Liver (tissue), 9 donors: ENCODE data around the gene PAX8. TPM values are rescaled to one million over a fixed set of nuclear protein-coding genes. Genes with fewer than 3 reads are reported as not detected.

ENCODE experiments used
- DNase-seq: peaks from one replicate; pipeline ENCODE4 v3.0.0-alpha.2; 2017; ENCODE audit warnings: low spot score
- H3K27ac ChIP-seq, 2 donors: one replicate each; pipeline ENCODE4 v1.7.0; 2013; ENCODE audit warnings: inconsistent platforms in 2 of 2, low read length in 2 of 2, control low read depth in 1 of 2, low read depth in 1 of 2, mild to moderate bottlenecking in 1 of 2
- H3K27me3 ChIP-seq, 4 donors: one replicate each; pipeline versions ENCODE4 v1.6.1 to v1.7.0; 2013; ENCODE audit warnings: low read length in 3 of 4, inconsistent platforms in 1 of 4, mild to moderate bottlenecking in 1 of 4, moderate library complexity in 1 of 4; ENCODE audit not compliant: control insufficient read depth in 4 of 4, insufficient read depth in 4 of 4
- H3K36me3 ChIP-seq, 4 donors: one replicate each; pipeline versions ENCODE4 v1.6.1 to v1.7.0; 2013; ENCODE audit warnings: low read length in 3 of 4, mild to moderate bottlenecking in 3 of 4, low read depth in 1 of 4, moderate library complexity in 1 of 4; ENCODE audit not compliant: control insufficient read depth in 4 of 4, insufficient read depth in 3 of 4
- H3K4me1 ChIP-seq, 4 donors: one replicate each; pipeline versions ENCODE4 v1.6.1 to v1.7.0; 2013; ENCODE audit warnings: low read length in 3 of 4, mild to moderate bottlenecking in 3 of 4, moderate library complexity in 1 of 4; ENCODE audit not compliant: control insufficient read depth in 4 of 4, insufficient read depth in 4 of 4
- H3K4me3 ChIP-seq, 3 donors: one replicate each; pipeline versions ENCODE4 v1.6.1 to v1.7.0; 2013; ENCODE audit warnings: low read length in 3 of 3, control low read depth in 1 of 3, low read depth in 1 of 3, mild to moderate bottlenecking in 1 of 3
- H3K9ac ChIP-seq, 2 donors: one replicate each; pipeline ENCODE4 v1.7.0; 2013; ENCODE audit warnings: low read length in 2 of 2, mild to moderate bottlenecking in 2 of 2, moderate library complexity in 2 of 2, control low read depth in 1 of 2, low read depth in 1 of 2
- H3K9me3 ChIP-seq, 4 donors: one replicate each; pipeline versions ENCODE4 v1.6.1 to v1.7.0; 2013; ENCODE audit warnings: low read length in 3 of 4; ENCODE audit not compliant: control insufficient read depth in 4 of 4
- ATF3 ChIP-seq: IDR thresholded peaks from 2 replicates; pipeline ENCODE4 v1.6.1; 2016; ENCODE audit warnings: antibody characterized with exemption
- CTCF ChIP-seq: fragments of 150-350 bp; IDR thresholded peaks from 2 replicates; pipeline ENCODE4 v1.5.1; 2017; ENCODE audit warnings: improper control_type of control experiment, low read depth, low read length; ENCODE audit not compliant: missing input control
- EGR1 ChIP-seq, 2 donors: IDR thresholded peaks; 2 replicates each; pipeline ENCODE4 v1.6.1; 2016 to 2018; ENCODE audit warnings: antibody characterized with exemption in 2 of 2, low read depth in 2 of 2
- FOXA1 ChIP-seq: IDR thresholded peaks from 2 replicates; pipeline ENCODE4 v1.6.1; 2016; ENCODE audit warnings: antibody characterized with exemption
- FOXA2 ChIP-seq: IDR thresholded peaks from 2 replicates; pipeline ENCODE4 v1.6.1; 2016; ENCODE audit warnings: antibody characterized with exemption
- GABPA ChIP-seq, 2 donors: IDR thresholded peaks in 1 of 2; conservative IDR thresholded peaks in 1 of 2; 2 replicates each; pipeline ENCODE4 v1.6.1; 2016; ENCODE audit warnings: antibody characterized with exemption in 2 of 2, mild to moderate bottlenecking in 1 of 2, moderate library complexity in 1 of 2
- HNF4A ChIP-seq, 2 donors: conservative IDR thresholded peaks; 2 replicates each; pipeline ENCODE4 v1.6.1; 2016; ENCODE audit warnings: antibody characterized with exemption in 2 of 2, mild to moderate bottlenecking in 2 of 2
- HNF4G ChIP-seq: IDR thresholded peaks from 2 replicates; pipeline ENCODE4 v1.6.1; 2016; ENCODE audit warnings: antibody characterized with exemption
- JUND ChIP-seq, 2 donors: IDR thresholded peaks; 2 replicates each; pipeline ENCODE4 v1.6.1; 2016; ENCODE audit warnings: antibody characterized with exemption in 2 of 2
- MAX ChIP-seq: IDR thresholded peaks from 2 replicates; pipeline ENCODE4 v1.6.1; 2016; ENCODE audit warnings: antibody characterized with exemption
- NR2F2 ChIP-seq: IDR thresholded peaks from 2 replicates; pipeline ENCODE4 v1.6.1; 2016; ENCODE audit warnings: antibody characterized with exemption
- RAD21 ChIP-seq, 2 donors: IDR thresholded peaks; 2 replicates each; pipeline ENCODE4 v1.6.1; 2016; ENCODE audit warnings: antibody characterized with exemption in 2 of 2, mild to moderate bottlenecking in 2 of 2
- REST ChIP-seq: IDR thresholded peaks from 2 replicates; pipeline ENCODE4 v1.6.1; 2016; ENCODE audit warnings: antibody characterized with exemption, mild to moderate bottlenecking
- RXRA ChIP-seq, 2 donors: IDR thresholded peaks; 2 replicates each; pipeline ENCODE4 v1.6.1; 2017 to 2018; ENCODE audit warnings: antibody characterized with exemption in 2 of 2, mild to moderate bottlenecking in 1 of 2
- SP1 ChIP-seq: IDR thresholded peaks from 2 replicates; pipeline ENCODE4 v1.6.1; 2018; ENCODE audit warnings: antibody characterized with exemption, mild to moderate bottlenecking
- TAF1 ChIP-seq: conservative IDR thresholded peaks from 2 replicates; pipeline ENCODE4 v1.6.1; 2016; ENCODE audit warnings: antibody characterized with exemption, mild to moderate bottlenecking
- YY1 ChIP-seq: IDR thresholded peaks from 2 replicates; pipeline ENCODE4 v1.6.1; 2016; ENCODE audit warnings: antibody characterized with exemption, mild to moderate bottlenecking
- ZBTB33 ChIP-seq: IDR thresholded peaks from 2 replicates; pipeline ENCODE4 v1.6.1; 2016; ENCODE audit warnings: antibody characterized with exemption
- WGBS: extraction: QIAGEN DNeasy Blood & Tissue Kit; methylation state at CpG from one replicate; pipeline ENCODE4 v1.1.7; 2013; 5-methylcytosine and 5-hydroxymethylcytosine counted together
- polyA plus RNA-seq, 2 donors: library from polyadenylated mRNA; stranded (reverse) in 1 of 2; unstranded in 1 of 2; fragments of 200-250 nt in 1 of 2; fragments of >200 nt in 1 of 2; fragmentation: Nextera tagmentation in 1 of 2; extraction: Ambion mirVana in 1 of 2; gene quantifications; one replicate each; pipeline versions ENCODE4 v1.2.1 to v1.2.3, GENCODE V29; 2013 to 2015
- total RNA-seq, 2 donors: library from RNA; depleted of rRNA; stranded (reverse); fragments of >200 nt; gene quantifications; one replicate each; pipeline ENCODE4 v1.2.3, GENCODE V29; 2014
- donor health status: healthy.
- donor health status: healthy.
- donor health status: healthy.
- donor health status: healthy.
- donor health status: healthy.

The PAX8 gene
- total and polyA plus RNA-seq, 4 donors, result 0.09 to 0.85 (median 0.33) TPM

DNA sequence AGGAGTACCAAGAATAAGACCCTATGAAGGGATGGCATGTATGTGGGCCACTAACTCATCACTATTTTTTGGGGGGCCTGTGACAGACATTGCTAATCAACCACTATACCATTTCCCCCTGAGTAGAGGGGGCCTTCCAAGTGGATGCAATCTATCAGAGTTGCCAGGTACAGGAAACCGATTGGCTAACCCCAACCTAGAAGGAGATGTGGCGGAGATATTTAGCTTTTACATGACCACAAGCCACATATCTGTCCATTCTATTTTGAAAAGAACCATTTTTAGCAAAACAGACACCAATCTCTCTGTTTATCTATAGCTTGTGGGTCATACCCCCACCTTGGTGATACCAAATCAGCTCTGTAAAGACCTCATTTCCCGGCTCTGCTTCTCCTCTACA, 51.0 kb downstream of the PAX8 start:
- Histone ChIP-seq H3K27ac (no peak overlapping the region), H3K9me3 (no peaks in the 10 kb centered on the region), H3K36me3 (no peaks in the 10 kb centered on the region), H3K4me1 (no peaks in the 10 kb centered on the region), H3K27me3 (no peaks in the 10 kb centered on the region), H3K9ac (no peak overlapping the region), H3K4me3 (no peak overlapping the region)
- TF ChIP-seq HNF4G, result no peak
- no peak for TF ChIP-seq YY1
- no peak for TF ChIP-seq MAX
- TF ChIP-seq FOXA1, result no peak
- TF ChIP-seq HNF4A (conservative IDR thresholded peaks at IDR 0.05), result no peak
- no peak for TF ChIP-seq RAD21 (IDR thresholded peaks at IDR 0.05)
- TF ChIP-seq NR2F2, result no peak
- no peak for TF ChIP-seq ATF3
- no peak for TF ChIP-seq EGR1 (IDR thresholded peaks at IDR 0.05; ENCODE audit: low read depth in 2 of 2)
- no peak for TF ChIP-seq TAF1
- TF ChIP-seq SP1, result no peak
- no peak for TF ChIP-seq CTCF
- no peak for TF ChIP-seq JUND (IDR thresholded peaks at IDR 0.05)
- TF ChIP-seq ZBTB33, result no peak
- TF ChIP-seq REST, result no peak
- 89% methylated on average over 3 of the region's 3 CpGs for WGBS
- DNase-seq, result no peak

DNA sequence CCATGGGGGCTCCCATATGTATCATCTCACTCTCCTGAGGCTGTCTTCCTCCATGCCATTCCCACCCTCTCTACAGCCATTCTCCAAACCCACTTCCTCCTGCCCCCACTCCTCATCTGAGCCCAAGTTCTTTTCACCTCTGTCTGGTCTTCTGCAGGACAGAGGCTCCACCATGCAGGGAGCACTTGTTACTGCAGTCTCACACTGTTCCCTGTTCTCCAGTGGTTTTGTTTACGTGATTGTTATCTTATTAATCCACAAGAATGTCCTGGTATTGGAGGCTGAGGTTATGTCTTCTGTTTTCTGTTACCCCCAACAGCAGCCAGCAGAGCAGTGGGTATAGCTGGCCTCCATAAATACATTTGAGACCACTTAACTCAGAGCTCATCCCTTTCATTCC, 51.4 kb downstream of the PAX8 start:
- Histone ChIP-seq H3K9me3 (no peaks in the 10 kb centered on the region), H3K27ac (no peak overlapping the region), H3K4me3 (no peak overlapping the region), H3K27me3 (no peaks in the 10 kb centered on the region), H3K9ac (no peak overlapping the region), H3K4me1 (no peaks in the 10 kb centered on the region), H3K36me3 (no peaks in the 10 kb centered on the region)
- WGBS, result 92% methylated on average over 1 of the region's 1 CpG
- DNase-seq, result no peak
- no peak for TF ChIP-seq RXRA (IDR thresholded peaks at IDR 0.05)
- TF ChIP-seq REST, result no peak
- TF ChIP-seq MAX, result no peak
- no peak for TF ChIP-seq FOXA2
- no peak for TF ChIP-seq TAF1
- TF ChIP-seq HNF4G, result no peak
- no peak for TF ChIP-seq FOXA1
- TF ChIP-seq ZBTB33, result no peak
- TF ChIP-seq YY1, result no peak
- no peak for TF ChIP-seq GABPA (IDR thresholded peaks at IDR 0.05 in 1 of 2, conservative IDR thresholded peaks at IDR 0.05 in 1 of 2)
- TF ChIP-seq SP1, result no peak
- no peak for TF ChIP-seq NR2F2
